GM10248 (cell line): Measurements from ENCODE around the gene ARHGDIA.
A peak's percentile ranks its signal among the peaks of the same experiment; 100 is the strongest.
"Not testable (repeated sequence)": the region's sequence is repeated elsewhere in the genome, so short reads cannot be mapped to it uniquely, and the experiment has no call there.

Source experiments
- CTCF ChIA-PET: fragments of 300-600 bp; sonication (Branson Sonifier 250); formaldehyde crosslinking; extraction: SDS; loops from one replicate; lab custom pipeline; 2021; ENCODE audit warnings: antibody characterized with exemption; lab: Yijun Ruan, JAX
- POLR2A ChIA-PET: fragments of 350-650 bp; sonication (Branson Sonifier 250); formaldehyde crosslinking; extraction: SDS; loops from one replicate; lab custom pipeline; 2020; ENCODE audit warnings: antibody characterized with exemption; lab: Yijun Ruan, JAX
- DNase-seq: peaks from one replicate; pipeline ENCODE4 v3.0.0; 2012; ENCODE audit errors: extremely low spot score
- TF ChIP-seq, protein P1 (sequence below): IDR thresholded peaks from 2 replicates; pipeline ENCODE4 v1.5.1; 2012; ENCODE audit warnings: mild to moderate bottlenecking, low read depth; ENCODE audit errors: extremely low read depth, missing control alignments, control extremely low read depth

Gene ARHGDIA

DNA sequence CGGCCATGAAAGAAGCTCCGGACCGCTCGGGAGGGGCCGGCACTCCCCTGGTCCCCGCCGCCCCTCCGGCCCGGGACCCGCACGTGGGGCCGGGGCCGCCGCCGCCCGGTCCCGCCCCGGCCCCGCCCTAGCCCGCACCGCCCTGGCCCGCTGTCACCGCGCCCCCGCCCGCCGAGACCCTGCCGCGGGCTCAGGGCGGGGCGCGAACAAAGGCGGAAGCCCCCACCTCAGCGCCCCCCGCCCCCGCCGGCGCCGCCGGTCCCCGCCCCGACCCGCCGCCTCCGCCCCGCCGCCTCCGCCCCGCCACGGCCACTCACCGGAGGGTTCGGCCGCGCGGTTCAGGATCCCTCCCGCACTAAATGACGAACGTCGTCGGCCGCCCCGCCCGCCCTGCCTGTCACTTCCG, at the start of gene ARHGDIA:
Gene ARHGDIA, minus strand, starts transcription at position 357 of the 406 bp plus-strand sequence. CDS start 1,407 bp downstream, outside the sequence.
- POLR2A ChIA-PET: no interaction called here
- DNase-seq: no peak
- CTCF ChIA-PET: interaction anchor here (1.8 to 2.2 kb wide), 3 partner anchors 10 to 19 kb away, joined by 5 to 10 read pairs (median 8); partner anchors contain the start of gene P4HB
- TF ChIP-seq, protein P1, sequence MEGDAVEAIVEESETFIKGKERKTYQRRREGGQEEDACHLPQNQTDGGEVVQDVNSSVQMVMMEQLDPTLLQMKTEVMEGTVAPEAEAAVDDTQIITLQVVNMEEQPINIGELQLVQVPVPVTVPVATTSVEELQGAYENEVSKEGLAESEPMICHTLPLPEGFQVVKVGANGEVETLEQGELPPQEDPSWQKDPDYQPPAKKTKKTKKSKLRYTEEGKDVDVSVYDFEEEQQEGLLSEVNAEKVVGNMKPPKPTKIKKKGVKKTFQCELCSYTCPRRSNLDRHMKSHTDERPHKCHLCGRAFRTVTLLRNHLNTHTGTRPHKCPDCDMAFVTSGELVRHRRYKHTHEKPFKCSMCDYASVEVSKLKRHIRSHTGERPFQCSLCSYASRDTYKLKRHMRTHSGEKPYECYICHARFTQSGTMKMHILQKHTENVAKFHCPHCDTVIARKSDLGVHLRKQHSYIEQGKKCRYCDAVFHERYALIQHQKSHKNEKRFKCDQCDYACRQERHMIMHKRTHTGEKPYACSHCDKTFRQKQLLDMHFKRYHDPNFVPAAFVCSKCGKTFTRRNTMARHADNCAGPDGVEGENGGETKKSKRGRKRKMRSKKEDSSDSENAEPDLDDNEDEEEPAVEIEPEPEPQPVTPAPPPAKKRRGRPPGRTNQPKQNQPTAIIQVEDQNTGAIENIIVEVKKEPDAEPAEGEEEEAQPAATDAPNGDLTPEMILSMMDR: no peak

- POLR2A ChIA-PET: no interaction called here
- no peak for DNase-seq
- CTCF ChIA-PET: interaction anchor here (1.4 kb wide), 1 partner anchor 25 kb away, joined by 3 read pairs; no protein-coding TSS in a partner anchor
These were observed 47.9 kb upstream of the ARHGDIA start for GRCh38 chr17:81918832-81919545.

DNA sequence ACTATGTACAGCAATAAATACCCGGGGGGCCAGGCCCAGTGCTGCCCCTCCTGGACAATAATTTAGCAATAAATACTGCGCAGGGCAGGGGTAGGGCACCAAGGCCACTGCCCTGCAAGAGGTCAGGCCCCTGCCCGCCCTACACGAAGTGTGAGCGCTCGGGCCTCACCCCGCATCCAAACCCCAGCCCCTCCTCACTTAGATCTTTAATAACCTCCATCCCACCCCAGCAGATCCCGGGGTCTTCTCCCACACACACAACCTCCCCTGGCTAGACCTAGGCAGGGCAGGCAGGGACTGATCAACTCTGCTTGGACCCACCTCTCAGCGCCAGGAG, 47.2 kb upstream of the ARHGDIA start:
- DNase-seq, CTCF ChIA-PET, POLR2A ChIA-PET: not testable (repeated sequence)

More at GRCh38 chr17:81918832-81919545, 47.9 kb upstream of the ARHGDIA start:
- TF ChIP-seq, protein P1: no peak

DNA sequence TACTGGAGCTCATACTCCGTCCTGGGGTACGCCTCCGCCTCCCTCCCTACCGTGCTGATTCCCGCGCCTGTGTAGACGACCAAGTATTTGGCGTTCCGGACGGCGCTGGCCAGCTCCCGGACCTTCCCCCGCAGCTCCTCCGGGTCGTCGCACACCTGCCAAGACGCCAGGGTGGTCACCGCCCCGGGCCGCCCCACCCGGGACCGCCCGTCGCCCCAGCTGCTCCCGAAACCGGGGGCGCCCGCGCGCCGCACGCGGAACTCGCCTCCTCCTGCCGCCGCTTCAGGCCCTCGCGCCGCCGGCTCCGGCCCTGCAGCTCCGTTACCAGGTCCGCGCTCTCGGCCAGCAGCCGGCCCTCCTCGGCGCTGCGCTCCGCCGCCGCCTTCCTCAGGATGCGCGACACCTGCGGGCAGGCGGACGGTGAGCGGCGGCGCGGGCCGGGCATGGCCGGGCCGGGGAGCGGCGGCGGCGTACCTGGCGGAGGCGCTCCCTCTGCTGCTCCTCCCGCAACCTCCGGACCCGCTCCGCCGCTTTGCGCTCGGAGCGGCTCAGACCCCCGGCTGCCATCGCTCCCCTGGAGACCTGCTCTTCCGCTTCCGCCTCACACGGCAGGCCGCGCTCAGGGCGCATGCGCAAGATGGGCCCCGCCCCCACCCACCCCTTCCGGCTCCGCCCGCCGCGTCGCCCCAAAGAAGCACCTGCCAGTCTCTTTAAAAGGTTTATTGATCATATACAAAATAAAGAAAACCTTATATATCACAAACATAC, 46.6 kb upstream of the ARHGDIA start, which contains the start of gene SIRT7:
Gene SIRT7, minus strand, starts transcription at position 612 of the 768 bp plus-strand sequence. Its CDS starts 45 bp downstream, at position 567.
- ChIA-PET POLR2A (interaction anchor here (0.7 to 1.1 kb wide), 2 partner anchors 9 to 49 kb away, joined by 3 to 8 read pairs; no protein-coding TSS in a partner anchor), CTCF (interaction anchor here (1.0 to 1.3 kb wide), 5 partner anchors 7 to 112 kb away, joined by 3 to 9 read pairs (median 3); partner anchors contain the start of gene MAFG)
- peak; percentile 98 for DNase-seq
- TF ChIP-seq, protein P1: no peak

DNA sequence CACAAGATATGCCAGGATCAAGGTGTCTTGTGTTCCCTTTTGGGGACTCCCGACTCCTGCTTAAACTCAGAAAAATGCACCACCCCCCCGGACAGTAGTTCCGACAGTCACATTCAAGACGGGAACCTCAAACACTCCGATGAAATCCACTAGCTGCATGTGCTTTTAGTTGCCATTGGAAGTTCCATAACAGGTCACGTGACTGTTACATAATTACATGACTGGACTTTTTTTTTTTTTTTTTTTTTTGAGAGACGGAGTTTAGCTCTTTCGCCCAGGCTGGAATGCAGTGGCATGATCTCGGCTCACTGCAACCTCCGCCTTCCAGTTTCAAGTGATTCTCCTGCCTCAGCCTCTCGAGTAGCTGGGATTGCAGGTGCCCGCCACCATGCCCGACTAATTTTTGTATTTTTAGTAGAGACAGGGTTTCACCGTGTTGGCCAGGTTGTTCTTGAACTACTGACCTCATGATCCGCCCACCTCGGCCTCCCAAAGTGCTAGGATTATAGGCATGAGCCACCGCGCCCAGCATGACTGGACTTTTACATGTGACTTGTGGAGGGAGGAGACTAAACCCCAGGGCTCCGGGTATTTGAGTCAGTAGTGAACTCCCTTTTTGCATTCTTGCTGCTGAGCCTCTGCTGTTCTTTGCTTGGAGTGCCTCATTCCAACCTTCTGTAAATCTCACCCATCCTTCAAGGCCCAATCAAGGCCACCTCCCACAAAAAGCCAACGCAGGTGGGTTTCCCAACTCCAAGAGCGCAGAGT, 45.3 kb upstream of the ARHGDIA start:
- CTCF ChIA-PET: interaction anchor here (0.8 to 1.3 kb wide), 5 partner anchors 9 to 47 kb away, joined by 3 to 9 read pairs (median 4); partner anchors contain the start of gene MAFG

GRCh38 chr17:81915331-81915730, 44.2 kb upstream of the ARHGDIA start:
- no peak for DNase-seq
- TF ChIP-seq, protein P1: no peak
- ChIA-PET CTCF (no interaction called here), POLR2A (no interaction called here)

More for the DNA sequence above, 45.3 kb upstream of the ARHGDIA start:
- TF ChIP-seq, protein P1: no peak
- POLR2A ChIA-PET: interaction anchor here (0.6 to 1.1 kb wide), 4 partner anchors 10 to 107 kb away, joined by 3 to 8 read pairs (median 4); no protein-coding TSS in a partner anchor
- no peak for DNase-seq
